ENCODE measurements around the gene EIF4E2.
A peak's percentile ranks its signal among the peaks of the same experiment; 100 is the strongest.

DNA sequence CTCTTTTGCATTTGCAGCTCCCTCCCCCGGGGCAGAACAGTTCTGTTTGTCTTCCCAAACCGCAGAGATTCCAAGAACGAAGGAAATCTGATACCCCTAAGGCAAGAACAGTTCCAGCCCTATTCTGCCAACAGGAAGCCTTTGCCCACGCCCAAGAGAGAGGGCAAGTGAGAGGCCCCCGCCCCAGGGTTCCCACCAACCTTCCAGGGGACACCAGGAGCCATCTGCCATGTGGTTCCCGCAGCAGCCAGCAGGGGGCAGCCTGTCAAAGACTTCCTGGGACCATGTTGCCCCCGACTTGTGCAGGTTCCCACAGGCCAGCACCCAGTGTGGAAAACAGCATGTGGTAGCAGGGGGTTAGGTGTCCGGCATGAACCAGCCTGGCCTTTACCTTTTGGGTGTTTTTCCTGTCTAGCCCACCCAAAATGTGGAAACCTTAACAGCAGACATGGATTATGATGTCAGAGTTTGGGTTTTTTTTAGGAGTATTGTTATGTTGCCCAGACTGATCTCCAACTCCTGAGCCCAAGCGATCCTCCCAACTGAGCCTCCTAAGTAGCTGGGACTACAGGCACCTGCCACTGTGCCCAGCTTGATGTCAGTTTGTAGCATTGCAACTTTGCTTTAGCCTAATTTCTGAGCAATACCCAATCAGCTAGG lies 61.2 kb downstream of the EIF4E2 start:
- TF ChIP-seq, protein P1, sequence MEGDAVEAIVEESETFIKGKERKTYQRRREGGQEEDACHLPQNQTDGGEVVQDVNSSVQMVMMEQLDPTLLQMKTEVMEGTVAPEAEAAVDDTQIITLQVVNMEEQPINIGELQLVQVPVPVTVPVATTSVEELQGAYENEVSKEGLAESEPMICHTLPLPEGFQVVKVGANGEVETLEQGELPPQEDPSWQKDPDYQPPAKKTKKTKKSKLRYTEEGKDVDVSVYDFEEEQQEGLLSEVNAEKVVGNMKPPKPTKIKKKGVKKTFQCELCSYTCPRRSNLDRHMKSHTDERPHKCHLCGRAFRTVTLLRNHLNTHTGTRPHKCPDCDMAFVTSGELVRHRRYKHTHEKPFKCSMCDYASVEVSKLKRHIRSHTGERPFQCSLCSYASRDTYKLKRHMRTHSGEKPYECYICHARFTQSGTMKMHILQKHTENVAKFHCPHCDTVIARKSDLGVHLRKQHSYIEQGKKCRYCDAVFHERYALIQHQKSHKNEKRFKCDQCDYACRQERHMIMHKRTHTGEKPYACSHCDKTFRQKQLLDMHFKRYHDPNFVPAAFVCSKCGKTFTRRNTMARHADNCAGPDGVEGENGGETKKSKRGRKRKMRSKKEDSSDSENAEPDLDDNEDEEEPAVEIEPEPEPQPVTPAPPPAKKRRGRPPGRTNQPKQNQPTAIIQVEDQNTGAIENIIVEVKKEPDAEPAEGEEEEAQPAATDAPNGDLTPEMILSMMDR (IDR thresholded peaks at IDR 0.05; ENCODE audit: poor library complexity), result peak; percentile 62
- TF ChIP-seq EZH2phosphoT487 (IDR thresholded peaks at IDR 0.05; ENCODE audit: low read depth, severe bottlenecking, unreplicated experiment) (no peak), EZH2 (IDR thresholded peaks at IDR 0.05; ENCODE audit: borderline replicate concordance) (no peak)

Measured in hepatocyte (in vitro differentiated cells).